Inflammatory macrophage treated with lipopolysaccharide for 1 hour (primary cell): ENCODE data around the gene COL9A1.
A peak's percentile ranks its signal among the peaks of the same experiment; 100 is the strongest.

Experiments
- DNase-seq, 2 donors: peaks; one replicate each; pipeline ENCODE4 v3.0.0-alpha.2; 2020 to 2022

COL9A1 gene

GRCh38 chr6:70221715-70222438, 81.0 kb downstream of the COL9A1 start:
- no peak for DNase-seq

GRCh38 chr6:70221025-70221714, 81.7 kb downstream of the COL9A1 start:
- peak in 1 of 2 donors; percentile 22 for DNase-seq

GRCh38 chr6:70219943-70220613, 82.8 kb downstream of the COL9A1 start:
- no peak for DNase-seq

- no peak for DNase-seq
Observed at GRCh38 chr6:70216767-70217166, 86.1 kb downstream of the COL9A1 start.

GRCh38 chr6:70215460-70216108, 87.3 kb downstream of the COL9A1 start:
- no peak for DNase-seq

GRCh38 chr6:70210462-70210861, 92.4 kb downstream of the COL9A1 start:
- no peak for DNase-seq

- DNase-seq: no peak
Observed at GRCh38 chr6:70208235-70208790, 94.6 kb downstream of the COL9A1 start.

- no peak for DNase-seq
Observed at GRCh38 chr6:70198785-70199184, 104.1 kb downstream of the COL9A1 start.

GRCh38 chr6:70196531-70196930, 106.4 kb downstream of the COL9A1 start:
- DNase-seq: no peak

- no peak for DNase-seq
Observed at GRCh38 chr6:70194421-70194820, 108.5 kb downstream of the COL9A1 start.

GRCh38 chr6:70188202-70188601, 114.7 kb downstream of the COL9A1 start:
- no peak for DNase-seq

- no peak for DNase-seq
Observed at GRCh38 chr6:70186461-70186860, 116.4 kb downstream of the COL9A1 start.

GRCh38 chr6:70184723-70185122, 118.2 kb downstream of the COL9A1 start:
- no peak for DNase-seq

- no peak for DNase-seq
Observed at GRCh38 chr6:70183538-70183937, 119.3 kb downstream of the COL9A1 start.

GRCh38 chr6:70180901-70181599, 121.8 kb downstream of the COL9A1 start:
- DNase-seq: no peak

- DNase-seq: no peak
Observed at GRCh38 chr6:70180183-70180900, 122.5 kb downstream of the COL9A1 start.

GRCh38 chr6:70176842-70177550, 125.9 kb downstream of the COL9A1 start:
- DNase-seq: no peak

GRCh38 chr6:70175770-70176169, 127.1 kb downstream of the COL9A1 start:
- no peak for DNase-seq

GRCh38 chr6:70172252-70172651, 130.6 kb downstream of the COL9A1 start:
- DNase-seq: no peak

GRCh38 chr6:70171236-70171635, 131.6 kb downstream of the COL9A1 start:
- DNase-seq: no peak
